Measurements from ENCODE around the gene MORN5. TPM values are rescaled to one million over a fixed set of nuclear protein-coding genes. Genes with fewer than 3 reads are reported as not detected.

MORN5 gene
- total and polyA plus RNA-seq, 2 donors from 2014 or later: 1.6 to 5.6 TPM

DNA sequence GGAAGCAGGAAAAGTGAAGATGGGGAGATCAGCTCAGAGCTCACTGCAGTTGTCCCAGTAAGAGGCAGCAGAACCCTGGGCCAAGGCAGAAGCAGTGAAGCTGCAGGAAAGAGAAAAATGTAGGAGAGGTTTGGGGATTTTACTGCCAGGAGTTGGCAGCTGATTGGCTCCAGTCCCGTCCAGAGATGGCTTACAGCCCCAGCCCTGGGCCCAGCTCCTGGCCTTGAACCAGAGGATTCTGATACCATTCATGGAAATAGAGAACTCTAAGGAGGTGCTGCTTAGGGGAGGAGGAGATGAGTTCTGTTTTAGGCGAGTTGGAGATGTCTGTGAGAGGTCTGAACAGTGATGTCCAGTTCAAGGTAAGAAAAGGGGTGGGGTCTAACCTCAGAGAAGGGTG, 4.6 kb downstream of the MORN5 start:
- no peak overlapping the region for H3K27ac ChIP-seq (ENCODE audit: low read depth in 2 of 2, low read length in 2 of 2)
- no peak for DNase-seq
- H3K4me3 ChIP-seq (ENCODE audit: low read length in 3 of 3): no peak overlapping the region
- H3K9ac ChIP-seq (ENCODE audit: low read length in 3 of 3): no peak overlapping the region
- H3K4me1 ChIP-seq (ENCODE audit: control insufficient read depth in 2 of 3, insufficient read depth in 2 of 3, low read depth in 1 of 3, low read length in 3 of 3): no peaks in the 10 kb centered on the region
- H3K9me3 ChIP-seq (ENCODE audit: control insufficient read depth in 2 of 3, insufficient read depth in 1 of 3, low read length in 3 of 3): peaks cover 0 to 7% (median 2%) of the 10 kb centered on the region in 3 donors
- intact Hi-C loops (cut with DNase I): no loop called here
- no peaks in the 10 kb centered on the region for H3K36me3 ChIP-seq (ENCODE audit: control insufficient read depth in 2 of 3, insufficient read depth in 3 of 3, low read length in 3 of 3)
- FAIRE-seq: no peak
- TF ChIP-seq, protein P1, sequence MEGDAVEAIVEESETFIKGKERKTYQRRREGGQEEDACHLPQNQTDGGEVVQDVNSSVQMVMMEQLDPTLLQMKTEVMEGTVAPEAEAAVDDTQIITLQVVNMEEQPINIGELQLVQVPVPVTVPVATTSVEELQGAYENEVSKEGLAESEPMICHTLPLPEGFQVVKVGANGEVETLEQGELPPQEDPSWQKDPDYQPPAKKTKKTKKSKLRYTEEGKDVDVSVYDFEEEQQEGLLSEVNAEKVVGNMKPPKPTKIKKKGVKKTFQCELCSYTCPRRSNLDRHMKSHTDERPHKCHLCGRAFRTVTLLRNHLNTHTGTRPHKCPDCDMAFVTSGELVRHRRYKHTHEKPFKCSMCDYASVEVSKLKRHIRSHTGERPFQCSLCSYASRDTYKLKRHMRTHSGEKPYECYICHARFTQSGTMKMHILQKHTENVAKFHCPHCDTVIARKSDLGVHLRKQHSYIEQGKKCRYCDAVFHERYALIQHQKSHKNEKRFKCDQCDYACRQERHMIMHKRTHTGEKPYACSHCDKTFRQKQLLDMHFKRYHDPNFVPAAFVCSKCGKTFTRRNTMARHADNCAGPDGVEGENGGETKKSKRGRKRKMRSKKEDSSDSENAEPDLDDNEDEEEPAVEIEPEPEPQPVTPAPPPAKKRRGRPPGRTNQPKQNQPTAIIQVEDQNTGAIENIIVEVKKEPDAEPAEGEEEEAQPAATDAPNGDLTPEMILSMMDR (IDR thresholded peaks at IDR 0.05; ENCODE audit: borderline replicate concordance, extremely low read depth, insufficient read depth): no peak
- H3K27me3 ChIP-seq (ENCODE audit: control insufficient read depth, insufficient read depth, low read length): no peaks in the 10 kb centered on the region

- Histone ChIP-seq H3K9ac (ENCODE audit: low read length in 3 of 3) (no peak overlapping the region), H3K36me3 (ENCODE audit: control insufficient read depth in 2 of 3, insufficient read depth in 3 of 3, low read length in 3 of 3) (no peaks in the 10 kb centered on the region), H3K4me3 (ENCODE audit: low read length in 3 of 3) (no peak overlapping the region), H3K27me3 (ENCODE audit: control insufficient read depth, insufficient read depth, low read length) (no peaks in the 10 kb centered on the region), H3K9me3 (ENCODE audit: control insufficient read depth in 2 of 3, insufficient read depth in 1 of 3, low read length in 3 of 3) (no peaks in the 10 kb centered on the region), H3K4me1 (ENCODE audit: control insufficient read depth in 2 of 3, insufficient read depth in 2 of 3, low read depth in 1 of 3, low read length in 3 of 3) (no peaks in the 10 kb centered on the region), H3K27ac (ENCODE audit: low read depth in 2 of 2, low read length in 2 of 2) (no peak overlapping the region)
- intact Hi-C loops (cut with DNase I): no loop called here
- no peak for DNase-seq
- FAIRE-seq: no peak
- TF ChIP-seq, protein P1 (IDR thresholded peaks at IDR 0.05; ENCODE audit: borderline replicate concordance, extremely low read depth, insufficient read depth): no peak
Measured at GRCh38 chr9:122168356-122168755, 8.6 kb downstream of the MORN5 start.

DNA sequence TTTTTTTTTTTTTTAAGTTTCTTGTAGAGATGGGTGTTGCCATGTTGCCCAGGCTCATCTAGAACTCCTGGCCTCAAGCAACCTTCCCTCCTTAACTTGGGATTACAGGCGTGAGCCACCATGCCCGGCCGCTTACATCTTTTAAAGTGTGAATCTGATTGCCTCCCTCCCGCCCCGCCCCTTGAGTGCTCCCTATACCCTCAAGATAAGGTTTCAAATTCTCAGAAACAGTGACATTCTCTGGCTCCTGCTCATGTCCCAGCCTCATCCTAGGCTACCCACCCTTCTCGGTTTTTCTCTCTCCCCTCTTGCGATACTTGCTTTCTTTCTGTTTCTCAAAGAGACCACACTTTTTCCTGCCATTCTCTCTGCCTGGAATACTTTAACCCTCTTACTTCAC, 12.4 kb downstream of the MORN5 start:
- no peak overlapping the region for H3K27ac ChIP-seq (ENCODE audit: low read depth in 2 of 2, low read length in 2 of 2)
- no peaks in the 10 kb centered on the region for H3K9me3 ChIP-seq (ENCODE audit: control insufficient read depth in 2 of 3, insufficient read depth in 1 of 3, low read length in 3 of 3)
- no peaks in the 10 kb centered on the region for H3K36me3 ChIP-seq (ENCODE audit: control insufficient read depth in 2 of 3, insufficient read depth in 3 of 3, low read length in 3 of 3)
- no peaks in the 10 kb centered on the region for H3K27me3 ChIP-seq (ENCODE audit: control insufficient read depth, insufficient read depth, low read length)
- H3K4me3 ChIP-seq (ENCODE audit: low read length in 3 of 3): no peak overlapping the region
- DNase-seq: no peak
- TF ChIP-seq, protein P1 (IDR thresholded peaks at IDR 0.05; ENCODE audit: borderline replicate concordance, extremely low read depth, insufficient read depth): no peak
- FAIRE-seq: no peak
- H3K4me1 ChIP-seq (ENCODE audit: control insufficient read depth in 2 of 3, insufficient read depth in 2 of 3, low read depth in 1 of 3, low read length in 3 of 3): no peaks in the 10 kb centered on the region
- intact Hi-C loops (cut with DNase I): no loop called here
- no peak overlapping the region for H3K9ac ChIP-seq (ENCODE audit: low read length in 3 of 3)

GRCh38 chr9:122173670-122174069, 14.0 kb downstream of the MORN5 start:
- Histone ChIP-seq H3K27ac (ENCODE audit: low read depth in 2 of 2, low read length in 2 of 2) (no peak overlapping the region), H3K9me3 (ENCODE audit: control insufficient read depth in 2 of 3, insufficient read depth in 1 of 3, low read length in 3 of 3) (no peaks in the 10 kb centered on the region), H3K27me3 (ENCODE audit: control insufficient read depth, insufficient read depth, low read length) (no peaks in the 10 kb centered on the region), H3K4me1 (ENCODE audit: control insufficient read depth in 2 of 3, insufficient read depth in 2 of 3, low read depth in 1 of 3, low read length in 3 of 3) (no peaks in the 10 kb centered on the region), H3K9ac (ENCODE audit: low read length in 3 of 3) (no peak overlapping the region), H3K4me3 (ENCODE audit: low read length in 3 of 3) (no peak overlapping the region), H3K36me3 (ENCODE audit: control insufficient read depth in 2 of 3, insufficient read depth in 3 of 3, low read length in 3 of 3) (no peaks in the 10 kb centered on the region)
- TF ChIP-seq, protein P1 (IDR thresholded peaks at IDR 0.05; ENCODE audit: borderline replicate concordance, extremely low read depth, insufficient read depth): no peak
- DNase-seq: no peak
- no peak for FAIRE-seq
- intact Hi-C loops (cut with DNase I): no loop called here

Data from kidney (tissue), 14 donors.